Femur (tissue), 1 donor: Measurements from ENCODE around the gene KRTAP4-1.
"Not testable (repeated sequence)": the region's sequence is repeated elsewhere in the genome, so short reads cannot be mapped to it uniquely, and the experiment has no call there.

Experiments used
- DNase-seq: peaks from one replicate; pipeline ENCODE4 v3.0.0-alpha.2; 2017

KRTAP4-1 gene

DNA sequence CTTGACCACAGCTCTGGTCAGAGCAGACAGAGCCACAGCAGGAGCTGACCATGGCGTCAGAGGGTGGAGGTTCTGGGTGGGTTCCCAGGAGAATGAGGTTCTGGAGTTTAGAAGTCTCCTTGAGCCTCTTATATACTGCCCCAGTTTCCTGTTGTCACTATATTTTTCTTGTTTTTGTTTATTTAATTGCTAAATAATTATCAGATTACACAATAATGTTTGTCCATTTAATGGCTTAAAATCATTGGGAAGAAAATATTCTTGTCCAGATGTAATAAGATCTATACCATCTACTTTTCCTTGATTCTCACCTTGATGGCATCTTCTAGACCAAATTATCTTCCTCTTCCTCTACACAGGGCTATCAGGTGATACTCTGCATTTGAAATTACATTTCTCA, 16.6 kb downstream of the KRTAP4-1 start, which contains the start of gene KRTAP4-3:
KRTAP4-3 (minus strand) TSS at position 101 of the 400 bp plus-strand sequence; CDS start at position 52, 49 bp downstream.
- no peak for DNase-seq

DNA sequence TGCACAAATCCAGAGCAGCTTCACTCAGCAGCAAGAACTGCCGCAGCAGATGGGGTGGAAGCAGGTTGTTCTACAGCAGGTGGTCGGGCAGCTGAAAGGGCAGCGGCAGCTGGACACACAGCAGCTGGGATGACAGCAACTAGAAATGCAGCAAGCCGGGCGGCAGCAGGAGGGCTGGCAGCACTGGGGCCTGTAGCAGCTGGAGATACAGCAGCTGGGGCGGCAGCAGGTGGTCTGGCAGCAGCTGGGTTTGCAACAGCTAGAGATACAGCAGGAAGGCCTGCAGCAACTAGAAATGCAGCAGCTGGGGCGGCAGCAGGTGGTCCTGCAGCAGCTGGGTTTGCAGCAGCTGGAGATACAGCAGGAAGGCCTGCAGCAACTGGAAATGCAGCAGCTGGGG, 17.1 kb downstream of the KRTAP4-1 start:
- DNase-seq, result no peak

DNA sequence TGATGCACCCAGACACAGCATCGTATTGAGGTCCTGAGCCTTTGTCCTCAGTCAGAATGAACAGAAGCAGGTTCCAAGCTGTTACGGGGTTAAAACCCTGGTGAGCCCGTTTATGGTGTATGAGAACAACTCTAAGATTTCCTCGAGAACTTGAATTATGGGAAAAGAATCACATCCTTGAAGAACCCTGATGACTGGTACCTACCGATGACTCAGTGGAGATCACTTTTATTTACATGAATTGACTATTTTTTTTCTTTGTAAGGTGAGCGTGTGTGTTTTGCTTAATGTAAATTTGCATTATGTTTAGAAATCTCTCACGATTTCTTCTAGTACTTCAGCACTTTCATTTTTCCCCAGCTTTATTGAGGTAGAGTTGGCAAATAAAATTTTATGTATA, 20.9 kb downstream of the KRTAP4-1 start:
- no peak for DNase-seq

DNA sequence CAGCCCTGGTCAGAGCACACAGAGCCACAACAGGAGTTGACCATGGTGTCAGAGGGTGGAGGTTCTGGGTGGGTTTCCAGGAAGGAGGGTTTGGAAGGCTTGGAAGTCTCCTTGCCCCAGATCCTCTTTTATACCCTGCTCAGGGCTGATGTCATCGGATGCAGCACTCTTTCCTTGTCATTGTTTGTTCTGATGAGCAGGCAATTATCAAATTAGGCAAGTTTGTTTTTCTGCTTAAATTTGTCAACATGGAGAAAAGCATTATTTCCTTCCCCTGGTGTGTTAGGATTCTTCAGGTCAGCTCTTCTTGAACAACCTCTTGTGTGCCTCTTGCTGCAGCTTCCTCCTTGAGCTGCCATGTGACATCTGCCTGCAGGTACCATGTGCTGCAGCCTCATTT, 24.1 kb downstream of the KRTAP4-1 start, which contains the start of gene KRTAP4-4:
KRTAP4-4 (minus strand) TSS at position 101 of the 400 bp plus-strand sequence; CDS start at position 44, 57 bp downstream.
- no peak for DNase-seq

DNA sequence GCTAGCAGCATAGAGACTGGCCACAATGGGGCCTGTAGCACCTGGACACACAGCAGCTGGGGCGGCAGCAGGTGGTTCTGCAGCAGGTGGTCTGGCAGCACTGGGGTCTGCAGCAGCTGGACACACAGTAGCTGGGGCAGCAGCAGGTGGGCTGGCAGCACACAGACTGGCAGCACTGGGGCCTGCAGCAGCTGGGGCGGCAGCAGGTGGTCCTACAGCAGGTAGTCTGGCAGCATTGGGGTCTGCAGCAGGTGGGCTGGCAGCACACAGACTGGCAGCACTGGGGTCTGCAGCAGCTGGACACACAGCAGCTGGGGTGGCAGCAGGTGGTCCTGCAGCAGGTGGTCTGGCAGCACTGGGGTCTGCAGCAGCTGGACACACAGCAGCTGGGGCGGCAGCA, 24.5 kb downstream of the KRTAP4-1 start:
- DNase-seq, result not testable (repeated sequence)

DNA sequence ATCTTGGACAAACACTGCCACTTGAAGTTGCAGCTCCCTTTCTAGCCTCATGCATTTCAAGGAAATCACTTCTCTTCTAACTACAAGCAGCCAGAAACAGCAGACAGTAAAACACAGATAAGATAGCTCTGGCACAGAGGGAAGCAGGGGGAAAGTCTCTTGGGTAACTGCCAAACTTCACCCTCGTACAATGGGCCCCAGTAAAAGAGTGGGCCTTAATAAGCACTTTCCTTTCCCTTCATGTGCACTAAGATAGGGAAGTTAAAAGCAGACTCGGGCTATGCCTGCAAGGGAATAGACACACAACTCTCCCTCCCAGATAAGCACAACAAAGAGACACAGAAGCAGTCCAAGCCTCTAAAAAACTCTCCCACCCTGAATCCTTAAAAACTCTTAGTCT, 30.9 kb downstream of the KRTAP4-1 start:
- no peak for DNase-seq

DNA sequence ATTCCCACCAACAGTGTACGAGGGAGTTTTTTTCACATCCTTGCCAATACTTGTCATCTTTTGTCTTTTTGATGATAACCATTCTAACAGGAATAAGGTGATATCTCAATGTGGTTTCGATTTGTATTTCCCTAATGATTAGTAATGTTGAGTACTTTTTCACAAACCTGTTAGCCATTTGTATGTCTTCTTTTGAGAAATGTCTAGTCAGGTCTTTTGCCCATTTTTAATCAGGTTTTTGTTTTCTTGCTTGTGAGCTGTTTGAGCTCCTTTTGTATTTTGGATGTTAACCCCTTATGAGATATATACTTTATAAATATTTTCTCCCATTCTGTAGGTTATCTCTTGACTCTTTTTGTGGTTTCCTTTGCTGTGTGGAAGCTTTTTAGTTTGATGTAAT, 33.2 kb downstream of the KRTAP4-1 start:
- DNase-seq, result no peak

DNA sequence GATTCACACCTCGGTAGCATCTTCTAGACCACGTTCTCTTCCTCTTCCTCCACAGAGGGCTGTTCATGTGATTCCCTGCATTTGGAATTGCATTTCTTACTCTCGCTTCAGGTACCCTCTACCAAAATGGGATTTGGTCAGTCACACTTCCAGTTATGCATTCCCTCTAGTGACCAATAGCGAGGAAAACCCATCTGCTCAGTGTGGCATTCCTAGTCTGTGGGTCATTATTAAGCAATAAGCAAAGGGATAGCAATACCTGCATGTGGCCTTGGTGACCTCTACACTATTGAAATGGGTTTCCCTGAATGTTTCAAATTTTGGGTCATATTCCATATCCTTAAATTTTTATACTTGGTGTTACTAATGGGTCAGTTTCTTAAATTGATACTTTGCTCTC, 34.7 kb downstream of the KRTAP4-1 start:
- no peak for DNase-seq

DNA sequence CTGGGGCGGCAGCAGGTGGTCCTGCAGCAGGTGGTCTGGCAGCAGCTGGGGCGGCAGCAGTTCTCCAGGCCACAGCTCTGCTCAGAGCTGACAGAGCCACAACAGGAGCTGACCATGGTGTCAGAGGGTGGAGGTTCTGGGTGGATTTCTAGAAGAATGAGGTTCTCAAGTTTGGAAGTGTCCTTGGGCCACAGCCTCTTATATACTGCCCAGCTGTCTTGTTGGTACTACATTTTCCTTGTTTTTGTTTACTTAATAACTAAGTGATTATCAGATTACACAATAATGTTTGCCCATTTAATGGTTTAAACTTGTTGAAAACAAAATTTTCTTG, 35.1 kb downstream of the KRTAP4-1 start, which contains the start of gene KRTAP4-5:
KRTAP4-5 (minus strand) TSS at position 174 of the 334 bp plus-strand sequence; CDS start at position 116, 58 bp downstream.
- DNase-seq, result no peak

DNA sequence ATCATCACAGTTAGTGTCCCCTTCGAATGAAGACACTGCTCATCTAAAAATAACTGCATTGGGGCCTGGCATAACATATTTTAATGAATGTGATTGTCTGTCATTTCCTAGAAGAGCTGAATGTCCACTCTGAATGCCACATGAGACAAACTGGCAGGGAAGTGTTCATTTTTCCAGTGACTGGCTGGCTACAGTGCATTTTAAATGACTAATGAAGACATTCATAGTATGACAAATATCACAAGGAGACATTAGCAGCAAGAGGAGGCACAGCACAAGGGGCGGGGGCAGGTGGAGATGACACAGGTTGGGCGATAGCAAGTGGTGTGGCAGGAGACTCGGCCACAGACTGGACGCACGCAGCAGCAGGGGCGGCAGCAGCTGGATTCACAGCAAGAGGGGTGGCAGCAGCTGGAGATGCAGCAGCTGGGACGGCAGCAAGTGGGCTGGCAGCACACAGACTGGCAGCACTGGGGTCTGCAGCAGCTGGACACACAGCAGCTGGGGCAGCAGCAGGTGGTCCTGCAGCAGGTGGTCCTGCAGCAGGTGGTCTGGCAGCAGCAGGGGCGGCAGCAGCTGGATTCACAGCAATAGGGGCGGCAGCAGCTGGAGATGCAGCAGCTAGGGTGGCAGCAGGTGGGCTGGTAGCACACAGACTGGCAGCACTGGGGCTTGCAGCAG, 35.6 kb downstream of the KRTAP4-1 start:
- DNase-seq, result not testable (repeated sequence)

DNA sequence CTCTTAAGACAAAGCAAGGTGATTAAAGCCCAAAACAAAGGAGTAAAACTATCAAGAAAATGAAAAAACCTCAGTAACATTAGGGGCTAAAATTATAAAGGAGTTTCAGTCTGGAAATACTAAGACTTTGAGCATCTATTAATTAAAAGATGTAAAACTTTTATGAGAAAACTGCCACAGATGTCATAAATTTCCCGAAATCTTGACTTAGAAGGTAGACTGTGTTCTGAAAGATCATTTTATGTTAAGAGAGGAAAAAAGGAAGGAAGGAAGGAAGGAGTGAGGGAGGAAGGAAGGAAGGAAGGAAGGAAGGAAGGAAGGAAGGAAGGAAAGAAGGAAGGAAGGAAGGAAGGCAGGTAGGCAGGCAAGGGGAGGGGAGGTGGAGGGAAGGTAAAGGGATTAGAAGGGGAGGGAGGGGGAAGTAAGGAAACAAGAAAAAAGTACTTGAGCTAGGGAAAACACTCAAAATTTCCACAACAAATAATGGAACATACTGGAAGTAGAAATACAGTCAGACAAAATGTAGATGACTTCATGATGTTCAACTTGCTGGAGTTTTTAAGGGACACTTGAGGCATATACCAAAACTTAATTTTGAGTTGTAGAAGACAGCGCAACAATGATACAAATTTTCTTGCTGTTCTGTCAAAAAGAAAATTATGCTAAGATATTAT, 37.0 kb downstream of the KRTAP4-1 start:
- DNase-seq, result no peak

DNA sequence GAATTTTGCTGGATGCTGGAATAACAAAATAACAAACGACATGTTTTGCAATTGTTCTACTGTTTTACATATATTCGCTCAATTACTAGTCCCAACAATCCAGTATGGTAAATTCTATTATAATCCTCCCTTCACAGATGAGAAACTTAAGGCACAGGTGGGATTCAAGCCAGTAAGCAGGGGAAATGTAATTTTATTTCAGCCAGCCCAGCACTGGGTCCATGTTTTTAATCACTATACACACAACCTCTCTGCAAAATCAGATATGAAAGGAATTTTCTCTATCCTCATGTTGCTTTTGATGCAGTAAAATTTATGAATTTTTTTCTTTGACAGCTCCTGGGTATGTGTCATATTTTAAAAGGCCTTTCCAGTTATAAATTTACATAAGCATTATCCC, 39.5 kb downstream of the KRTAP4-1 start:
- no peak for DNase-seq

DNA sequence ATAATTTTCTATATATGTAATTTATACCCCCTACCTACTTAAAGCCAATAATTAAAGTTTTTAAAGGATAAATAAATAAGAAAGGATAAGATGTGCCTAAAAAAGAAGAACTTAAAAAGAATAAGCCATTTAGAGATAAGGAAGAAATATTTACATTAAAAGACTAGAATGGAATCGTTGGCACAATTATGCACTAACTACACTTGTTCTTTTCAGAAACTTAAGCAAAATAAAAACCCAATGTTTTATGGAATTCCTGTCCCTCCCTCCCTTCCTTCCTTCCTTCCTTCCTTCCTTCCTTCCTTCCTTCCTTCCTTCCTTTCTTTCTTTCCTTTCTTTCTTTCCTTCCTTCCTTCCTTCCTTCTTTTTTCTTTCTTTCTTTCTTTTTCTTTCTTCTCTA, 39.9 kb downstream of the KRTAP4-1 start:
- DNase-seq, result no peak

DNA sequence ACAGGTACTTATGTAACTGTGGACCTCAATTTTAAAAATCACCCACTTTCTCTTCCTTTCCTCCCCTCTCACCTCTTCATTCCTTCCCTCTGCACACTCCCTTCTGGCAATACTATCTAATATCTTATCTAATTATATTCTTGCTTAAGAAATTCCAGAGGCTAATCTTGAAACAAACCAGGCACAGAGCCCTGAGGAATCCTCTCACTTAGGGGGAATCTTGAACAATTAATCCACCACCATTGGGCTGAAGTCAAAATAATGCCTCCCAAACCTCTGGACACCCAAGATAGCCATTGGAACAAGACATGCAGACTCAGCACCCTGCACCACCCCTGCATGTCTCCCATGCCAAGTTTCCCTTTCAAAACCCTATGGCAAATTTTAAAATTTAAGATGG, 43.4 kb downstream of the KRTAP4-1 start:
- no peak for DNase-seq

DNA sequence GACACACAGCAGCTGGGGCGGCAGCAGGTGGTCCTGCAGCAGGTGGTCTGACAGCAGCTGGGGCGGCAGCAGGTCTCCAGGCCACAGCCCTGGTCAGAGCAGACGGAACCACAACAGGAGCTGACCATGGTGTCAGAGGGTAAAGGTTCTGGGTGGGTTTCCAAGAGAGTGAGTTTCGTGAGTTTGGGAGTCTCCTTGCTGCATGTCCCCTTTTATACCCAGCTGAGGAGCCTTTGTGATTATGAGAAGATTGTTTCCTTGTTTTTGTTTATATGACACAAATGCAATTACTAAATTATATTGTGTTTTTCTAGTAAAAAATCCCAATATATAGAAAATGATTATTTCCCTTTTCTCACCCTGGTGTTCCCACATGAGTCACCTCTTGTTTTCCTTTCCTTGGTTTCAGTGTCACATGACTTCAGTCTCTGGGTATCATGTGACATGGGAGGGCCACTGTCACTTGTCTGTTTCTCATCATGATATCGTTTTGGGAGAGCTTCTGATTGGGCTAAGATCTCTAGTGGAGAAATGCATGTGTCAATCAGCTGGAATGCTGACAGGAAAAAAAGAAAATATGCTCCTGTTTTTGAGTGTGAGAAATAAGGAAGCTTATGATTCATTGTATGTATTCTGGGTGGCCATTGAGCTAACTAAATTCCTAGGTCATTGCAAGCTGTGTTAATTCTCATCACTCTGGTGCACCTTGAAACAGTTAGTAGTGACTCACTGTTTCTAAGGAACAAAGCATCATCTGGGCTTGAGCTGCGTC, 44.2 kb downstream of the KRTAP4-1 start, which contains the start of gene KRTAP4-6:
KRTAP4-6 (minus strand) TSS at position 185 of the 772 bp plus-strand sequence; CDS start at position 128, 57 bp downstream.
- DNase-seq, result no peak

DNA sequence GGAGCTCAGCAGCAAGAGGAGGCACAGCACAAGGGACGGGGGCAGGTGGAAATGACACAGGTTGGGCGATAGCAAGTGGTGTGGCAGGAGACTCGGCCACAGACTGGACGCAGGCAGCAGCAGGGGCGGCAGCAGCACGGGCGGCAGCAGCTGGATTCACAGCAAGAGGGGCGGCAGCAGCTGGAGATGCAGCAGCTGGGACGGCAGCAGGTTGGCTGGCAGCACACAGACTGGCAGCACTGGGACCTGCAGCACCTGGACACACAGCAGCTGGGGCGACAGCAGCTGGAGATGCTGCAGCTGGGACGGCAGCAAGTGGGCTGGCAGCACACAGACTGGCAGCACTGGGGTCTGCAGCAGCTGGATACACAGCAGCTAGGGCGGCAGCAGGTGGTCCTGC, 44.8 kb downstream of the KRTAP4-1 start:
- not testable (repeated sequence) for DNase-seq
